ENCODE results near the gene TBC1D7.

The TBC1D7 gene

GRCh38 chr6:13289789-13290318, 38.5 kb downstream of the TBC1D7 start:
- no peak for DNase-seq

DNA sequence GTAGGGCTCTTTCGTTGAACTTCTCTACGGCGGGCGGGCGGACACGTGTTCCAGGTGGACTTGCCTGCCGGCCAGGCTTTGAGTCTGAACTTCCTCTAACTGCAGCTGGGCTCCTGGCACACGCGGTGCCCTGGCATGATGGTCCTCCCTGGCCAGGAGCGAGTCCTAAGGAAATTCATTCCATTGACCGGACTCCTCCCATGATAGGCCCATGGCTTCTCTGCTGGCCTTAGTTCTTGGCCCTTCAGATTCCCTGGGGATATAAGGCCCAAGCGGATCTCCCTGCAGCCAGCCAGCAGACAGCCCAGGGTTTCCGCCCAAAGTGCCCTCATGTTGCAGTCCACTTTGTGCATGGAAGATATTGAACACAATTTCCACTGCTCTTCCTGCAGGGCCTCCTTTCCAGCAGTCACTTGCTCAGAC, 39.4 kb downstream of the TBC1D7 start:
- no peak for DNase-seq

DNA sequence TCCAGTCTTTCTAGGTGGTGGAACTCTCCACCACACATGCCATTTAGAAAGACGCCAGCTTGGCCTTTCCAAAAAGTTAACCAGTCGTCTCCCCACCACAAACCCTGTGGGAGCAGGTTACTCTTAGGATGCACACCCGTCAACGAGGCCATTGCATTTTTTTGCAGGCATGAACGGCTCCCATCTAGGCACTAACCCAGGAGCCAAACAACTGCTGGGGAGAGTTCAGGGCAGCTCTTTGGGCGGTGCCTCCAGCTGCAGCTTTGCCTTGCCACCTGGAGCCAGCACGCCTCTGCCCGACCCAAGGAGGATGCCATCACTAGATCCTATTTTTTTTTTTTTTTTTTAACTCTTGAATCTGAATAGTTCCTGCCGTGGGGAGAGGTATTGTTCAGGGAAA, 39.9 kb downstream of the TBC1D7 start:
- DNase-seq: no peak

DNA sequence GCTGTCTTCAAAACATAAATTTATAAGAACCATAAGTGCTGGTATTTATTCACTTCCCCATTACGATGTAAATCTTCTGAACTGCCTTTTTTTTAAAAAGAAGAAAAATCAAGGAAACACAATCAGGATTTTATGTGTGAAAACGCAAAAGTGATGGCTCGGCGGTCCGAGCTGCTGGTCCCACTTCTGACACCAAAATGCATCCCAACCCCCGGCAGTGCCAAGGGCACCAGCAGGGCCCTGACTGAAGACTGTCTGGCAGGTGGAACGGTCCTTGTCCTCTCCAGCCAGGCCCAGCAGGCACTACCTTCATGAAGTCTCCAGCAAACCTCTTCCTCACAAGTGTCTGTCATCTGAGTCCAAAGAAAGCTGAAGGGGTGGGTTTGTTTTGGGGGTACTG, 41.2 kb downstream of the TBC1D7 start:
- no peak for DNase-seq

- DNase-seq: no peak
Observed at GRCh38 chr6:13286181-13286580, 42.2 kb downstream of the TBC1D7 start.

- DNase-seq: no peak
Observed at GRCh38 chr6:13285705-13286104, 42.6 kb downstream of the TBC1D7 start.

- no peak for DNase-seq
Observed at GRCh38 chr6:13284646-13285045, 43.7 kb downstream of the TBC1D7 start.

DNA sequence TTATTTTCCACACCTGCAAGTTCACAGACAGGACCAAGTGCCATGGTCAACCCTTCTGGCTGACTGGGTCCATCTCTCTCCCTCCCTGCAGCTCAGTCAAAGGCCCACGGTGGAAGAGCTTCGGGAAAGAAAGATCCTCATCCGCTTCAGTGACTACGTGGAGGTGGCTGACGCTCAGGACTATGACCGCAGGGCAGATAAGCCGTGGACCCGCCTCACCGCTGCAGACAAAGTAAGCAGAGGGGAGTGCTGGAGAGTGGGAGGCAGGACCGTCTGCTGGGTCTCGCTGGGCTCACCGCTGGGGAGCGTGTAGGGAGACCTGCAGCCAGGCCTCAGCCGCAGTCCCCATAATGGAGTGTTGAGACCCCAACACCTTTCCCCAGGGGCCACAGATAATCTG, 45.0 kb downstream of the TBC1D7 start:
- no peak for DNase-seq

DNA sequence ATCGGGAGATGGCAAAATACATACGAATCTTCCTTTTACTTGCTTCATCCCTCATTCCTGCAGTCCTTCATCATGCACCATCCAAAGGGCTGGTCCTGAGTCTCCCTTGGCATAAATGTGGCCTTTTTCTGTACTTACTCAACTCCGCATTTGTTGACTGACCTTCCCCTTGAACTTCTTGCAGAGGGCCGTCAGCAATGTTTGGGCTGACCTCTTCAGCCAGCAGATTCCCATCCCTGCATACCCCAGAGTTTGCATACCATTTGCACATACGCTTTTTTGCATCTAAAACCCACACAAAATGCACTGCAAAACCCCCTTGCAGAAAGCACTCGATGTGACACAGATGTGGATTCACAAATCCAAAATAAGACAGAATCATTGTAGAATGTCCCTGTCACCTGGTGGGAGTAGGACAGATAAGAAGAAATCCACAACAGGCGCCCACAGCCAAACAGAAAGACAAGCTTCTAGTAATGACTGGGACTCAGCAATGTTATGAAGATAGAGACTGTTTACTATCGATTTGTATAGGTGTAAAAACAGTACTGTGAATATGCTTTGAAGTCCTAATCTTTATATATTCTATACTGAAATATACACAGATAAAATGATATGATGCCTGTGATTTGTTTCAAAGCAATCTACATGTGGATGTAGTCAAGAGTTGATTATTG, 45.8 kb downstream of the TBC1D7 start:
- DNase-seq: no peak

DNA sequence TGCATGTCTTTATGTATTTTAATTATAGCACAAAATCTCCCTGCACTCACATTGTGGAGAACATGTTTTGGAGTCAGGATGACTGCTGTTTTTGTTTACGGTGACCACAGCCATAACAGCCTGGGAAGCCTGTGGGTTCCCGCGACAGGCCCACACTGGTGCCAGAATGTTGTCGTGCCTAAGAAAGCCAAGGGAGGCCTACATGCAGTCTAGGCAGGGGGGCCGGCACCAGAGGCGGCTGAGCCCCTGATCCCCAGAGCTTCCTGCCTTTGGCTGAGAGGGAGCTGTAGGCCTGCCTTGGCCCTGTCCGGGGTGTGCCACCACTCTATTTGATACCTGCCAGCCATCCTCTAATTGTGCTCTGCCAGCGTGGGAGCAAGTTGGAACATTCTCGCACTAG, 46.7 kb downstream of the TBC1D7 start:
- DNase-seq: no peak

- DNase-seq: no peak
Observed at GRCh38 chr6:13280254-13280653, 48.1 kb downstream of the TBC1D7 start.

- DNase-seq: no peak
Observed at GRCh38 chr6:13278991-13279390, 49.3 kb downstream of the TBC1D7 start.

GRCh38 chr6:13278164-13278563, 50.2 kb downstream of the TBC1D7 start:
- no peak for DNase-seq

DNA sequence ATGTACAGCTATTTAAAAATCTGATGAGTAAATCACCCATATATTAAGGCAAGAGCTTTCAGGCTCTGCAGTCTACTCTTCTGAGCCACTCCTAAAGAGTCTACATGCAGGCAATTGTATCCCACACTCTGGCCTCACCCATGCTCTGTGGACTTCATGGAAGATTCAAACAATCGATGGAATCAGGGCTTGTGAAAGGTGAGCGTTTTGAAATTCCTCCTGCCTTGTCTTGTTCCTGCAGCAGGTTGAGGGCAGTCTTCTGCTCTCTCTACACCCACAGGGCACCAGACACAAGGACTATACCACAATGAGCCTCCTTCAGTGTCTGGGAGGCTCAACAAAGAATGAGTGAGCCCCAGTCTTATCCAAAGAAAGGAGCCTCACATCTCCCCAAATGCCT, 51.1 kb downstream of the TBC1D7 start:
- no peak for DNase-seq

- DNase-seq: no peak
Observed at GRCh38 chr6:13275435-13275989, 52.8 kb downstream of the TBC1D7 start.

GRCh38 chr6:13274707-13275434, 53.5 kb downstream of the TBC1D7 start:
- DNase-seq: no peak

DNA sequence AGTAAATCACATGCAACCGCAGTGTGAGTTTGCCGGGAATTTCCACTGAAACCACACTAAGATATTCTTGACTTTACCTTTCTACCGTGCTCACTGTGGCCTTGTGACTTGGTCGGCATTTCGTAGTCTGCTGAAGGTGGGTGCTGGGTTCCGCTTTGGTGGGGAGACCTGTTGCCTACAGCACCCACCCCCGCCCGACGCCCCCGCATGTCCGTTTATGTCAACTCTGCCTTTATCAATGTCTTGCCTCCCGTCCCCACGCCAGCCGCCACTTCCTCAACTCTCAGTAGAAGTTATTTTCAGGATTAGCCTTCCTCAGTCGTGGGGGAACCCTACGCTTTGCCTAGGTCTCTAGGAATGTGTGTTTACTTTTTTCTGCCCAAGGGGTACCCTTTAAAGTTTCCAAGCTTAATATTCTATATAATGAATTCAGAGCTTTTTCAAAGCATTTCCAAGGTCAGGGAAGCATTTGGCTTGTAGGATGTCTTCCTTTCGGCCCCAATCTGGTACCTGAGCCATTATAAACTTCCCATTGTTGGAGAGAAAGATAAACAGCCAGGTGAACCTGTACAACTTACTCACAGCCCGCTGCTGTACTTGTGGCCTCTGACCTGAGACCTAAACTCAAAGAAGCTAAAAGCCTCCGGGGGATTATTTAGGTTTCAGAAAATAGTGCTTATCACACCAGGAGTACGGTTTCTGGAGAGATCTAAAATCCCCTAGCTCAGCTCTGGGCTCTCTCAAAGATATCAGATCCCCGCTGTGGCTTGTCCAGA, 54.2 kb downstream of the TBC1D7 start:
- no peak for DNase-seq

GRCh38 chr6:13273202-13273930, 55.0 kb downstream of the TBC1D7 start:
- DNase-seq: no peak

GRCh38 chr6:13272131-13273046, 55.9 kb downstream of the TBC1D7 start:
- DNase-seq: no peak

GRCh38 chr6:13268913-13269518, 59.3 kb downstream of the TBC1D7 start:
- no peak for DNase-seq

GRCh38 chr6:13267142-13267651, 61.1 kb downstream of the TBC1D7 start:
- DNase-seq: no peak
